GM23248 (cell line): Measurements from ENCODE around the gene ROPN1L. TPM values are rescaled to one million over a fixed set of nuclear protein-coding genes. Genes with fewer than 3 reads are reported as not detected.

Experiments
- DNase-seq: peaks from one replicate; pipeline ENCODE4 v3.0.0-alpha.2; 2015
- H2AFZ ChIP-seq: fragments of 200-600 bp; sonication (generic); 2 replicates; pipeline ENCODE4 v1.6.1; 2016; ENCODE audit warnings: antibody characterized with exemption
- H3F3A ChIP-seq: fragments of 200-600 bp; sonication (generic); 2 replicates; pipeline ENCODE4 v1.6.1; 2016; ENCODE audit warnings: mild to moderate bottlenecking, antibody characterized with exemption, mixed run types; ENCODE audit not compliant: insufficient read depth
- H3K27ac ChIP-seq: fragments of 200-600 bp; sonication (generic); 2 replicates; pipeline ENCODE4 v1.5.1; 2016; ENCODE audit warnings: mild to moderate bottlenecking
- H3K27me3 ChIP-seq: fragments of 200-600 bp; sonication (generic); replicated peaks from 2 replicates; pipeline ENCODE4 v1.6.1; 2016; ENCODE audit warnings: mild to moderate bottlenecking; ENCODE audit not compliant: insufficient read depth
- H3K36me3 ChIP-seq: fragments of 200-600 bp; sonication (generic); 2 replicates; pipeline ENCODE4 v1.6.1; 2016; ENCODE audit warnings: low read depth, mild to moderate bottlenecking
- H3K4me1 ChIP-seq: fragments of 200-600 bp; sonication (generic); 2 replicates; pipeline ENCODE4 v1.6.1; 2016; ENCODE audit warnings: mild to moderate bottlenecking; ENCODE audit not compliant: insufficient read depth
- H3K4me2 ChIP-seq: fragments of 200-600 bp; sonication (generic); one replicate; pipeline ENCODE4 v1.6.1; 2016; ENCODE audit warnings: mild to moderate bottlenecking; ENCODE audit not compliant: unreplicated experiment
- H3K4me3 ChIP-seq: fragments of 200-600 bp; sonication (generic); 2 replicates; pipeline ENCODE4 v1.5.1; 2016; ENCODE audit warnings: mild to moderate bottlenecking
- H3K79me2 ChIP-seq: fragments of 200-600 bp; sonication (generic); 2 replicates; pipeline ENCODE4 v1.6.1; 2016; ENCODE audit warnings: mild to moderate bottlenecking; ENCODE audit not compliant: insufficient read depth
- H3K9ac ChIP-seq: fragments of 200-600 bp; sonication (generic); 2 replicates; pipeline ENCODE4 v1.6.1; 2016; ENCODE audit warnings: mild to moderate bottlenecking
- H3K9me2 ChIP-seq: fragments of 200-600 bp; sonication (generic); 2 replicates; pipeline ENCODE4 v1.6.1; 2016; ENCODE audit warnings: mixed run types, mild to moderate bottlenecking, moderate library complexity; ENCODE audit not compliant: insufficient read depth
- H3K9me3 ChIP-seq: fragments of 200-600 bp; sonication (generic); one replicate; pipeline ENCODE4 v1.6.1; 2017; ENCODE audit warnings: low read depth
- H4K20me1 ChIP-seq: fragments of 200-600 bp; sonication (generic); 2 replicates; pipeline ENCODE4 v1.6.0; 2016; ENCODE audit not compliant: insufficient read depth
- EZH2 ChIP-seq: fragments of 200-600 bp; sonication (generic); IDR thresholded peaks from 2 replicates; pipeline ENCODE4 v1.6.1; 2018; ENCODE audit warnings: antibody characterized with exemption, mild to moderate bottlenecking; ENCODE audit not compliant: insufficient read depth, poor library complexity, severe bottlenecking
- EZH2phosphoT487 ChIP-seq: fragments of 200-600 bp; sonication (generic); IDR thresholded peaks from 2 replicates; pipeline ENCODE4 v1.6.1; 2018; ENCODE audit warnings: antibody characterized with exemption, moderate library complexity, mild to moderate bottlenecking, low read depth; ENCODE audit not compliant: insufficient read depth
- WGBS, 2 experiments: methylation state at CpG; one replicate each; pipeline ENCODE4 v1.1.6; 2015 to 2017; ENCODE audit warnings: low lambda C conversion rate in 2 of 2, low coverage in 1 of 2; ENCODE audit errors: missing lambda C conversion rate in 2 of 2; 5-methylcytosine and 5-hydroxymethylcytosine counted together
- in situ Hi-C: fragments of 300-500 bp; cut with MboI; formaldehyde crosslinking; loops from 2 replicates; pipeline ENCODE4 v1.15.0; 2020
- polyA plus RNA-seq: library from polyadenylated mRNA; unstranded; fragments of >200 nt; fragmentation: Nextera tagmentation; extraction: Ambion mirVana; gene quantifications from 2 replicates; pipeline ENCODE4 v1.2.1, GENCODE V29; 2016
- total RNA-seq: library from RNA; depleted of rRNA; stranded (reverse); fragments of >200 nt; shearing (Covaris generic); gene quantifications from 2 replicates; pipeline ENCODE4 v1.2.3, GENCODE V29; 2014

Gene ROPN1L
- total and polyA plus RNA-seq, 2 experiments from 2014 or later: 0.69 to 0.86 TPM

GRCh38 chr5:10461904-10462555, 20.4 kb downstream of the ROPN1L start:
- 82 to 84% methylated on average over 10 of the region's 10 CpGs for WGBS, 2 experiments
- no peaks in the 10 kb centered on the region for H3K9me3 ChIP-seq
- in situ Hi-C loops: no loop called here
- TF ChIP-seq EZH2 (no peak), EZH2phosphoT487 (no peak)
- H3K79me2 ChIP-seq: no peaks in the 10 kb centered on the region
- H3K4me3 ChIP-seq: no peak overlapping the region
- H3K9me2 ChIP-seq: no peaks in the 10 kb centered on the region
- H3K4me2 ChIP-seq: no peak overlapping the region
- H3K27ac ChIP-seq: no peak overlapping the region
- no peaks in the 10 kb centered on the region for H3K27me3 ChIP-seq
- no peaks in the 10 kb centered on the region for H3K36me3 ChIP-seq
- no peak overlapping the region for H3K9ac ChIP-seq
- DNase-seq: no peak
- no peak overlapping the region for H2AFZ ChIP-seq
- no peaks in the 10 kb centered on the region for H4K20me1 ChIP-seq
- 0 out of 2 replicates have a peak, but pooled peaks cover 5% of the 10 kb centered on the region for H3F3A ChIP-seq
- peaks cover 17% of the 10 kb centered on the region for H3K4me1 ChIP-seq

DNA sequence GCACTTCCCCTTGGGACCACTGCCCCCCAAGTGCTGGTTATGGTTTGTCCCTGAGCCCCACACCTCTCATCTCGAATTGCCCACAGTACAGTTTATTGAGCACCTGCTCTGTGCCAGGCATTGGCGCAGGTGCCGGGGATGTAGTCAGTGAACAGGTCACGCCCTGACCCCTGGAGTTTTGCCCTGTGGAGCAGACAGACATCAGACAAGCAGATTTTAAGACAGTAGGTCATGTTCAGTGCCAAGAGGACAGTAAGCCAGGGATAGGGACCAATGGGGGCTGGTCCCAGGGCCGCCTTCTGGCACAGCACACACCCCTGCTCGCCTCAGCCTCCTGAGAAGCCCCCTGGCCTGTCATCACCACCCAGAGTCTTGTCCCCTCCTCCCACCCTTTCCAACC, 21.9 kb downstream of the ROPN1L start:
- TF ChIP-seq EZH2phosphoT487 (no peak), EZH2 (no peak)
- H2AFZ ChIP-seq: no peak overlapping the region
- no peaks in the 10 kb centered on the region for H4K20me1 ChIP-seq

DNA sequence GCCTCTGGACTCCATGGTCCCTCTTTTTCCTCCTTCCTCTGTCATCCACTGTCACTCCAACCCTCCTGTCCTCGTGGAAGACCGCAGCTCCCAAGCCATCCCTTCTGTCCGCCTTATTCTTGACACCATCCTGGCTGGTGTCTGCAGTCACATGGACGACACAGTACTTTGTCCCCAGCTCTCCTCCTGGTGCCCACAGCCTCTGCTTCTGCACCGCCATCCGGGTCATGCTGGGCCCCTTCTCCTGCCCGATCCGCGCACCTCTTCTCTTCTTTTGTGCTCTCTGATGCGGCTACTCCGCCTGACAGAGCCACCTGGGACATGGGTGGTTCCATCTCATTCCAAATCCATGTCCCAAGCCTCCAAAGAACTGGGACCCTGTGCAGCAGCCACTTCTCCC, 22.5 kb downstream of the ROPN1L start:
- Histone ChIP-seq H3K4me1 (peaks cover 13% of the 10 kb centered on the region), H3K36me3 (no peaks in the 10 kb centered on the region), H3K27me3 (no peaks in the 10 kb centered on the region), H3K4me3 (no peak overlapping the region), H3K79me2 (no peaks in the 10 kb centered on the region), H2AFZ (no peak overlapping the region), H3K9me3 (no peaks in the 10 kb centered on the region), H3K9ac (no peak overlapping the region), H3K4me2 (no peak overlapping the region), H3F3A (peaks cover 8% of the 10 kb centered on the region; the same call in 1 of the 2 replicates), H3K9me2 (no peaks in the 10 kb centered on the region), H3K27ac (no peak overlapping the region), H4K20me1 (no peaks in the 10 kb centered on the region)
- 88 to 89% methylated on average over 11 of the region's 11 CpGs for WGBS, 2 experiments
- in situ Hi-C loops: no loop called here
- DNase-seq: no peak
- no peak for TF ChIP-seq EZH2
- no peak for TF ChIP-seq EZH2phosphoT487

More for the DNA sequence above, 21.9 kb downstream of the ROPN1L start:
- no peak for DNase-seq
- 85 to 87% methylated on average over 6 of the region's 6 CpGs for WGBS, 2 experiments
- Histone ChIP-seq H3K9ac (no peak overlapping the region), H3K4me2 (no peak overlapping the region), H3K27me3 (no peaks in the 10 kb centered on the region), H3K9me2 (no peaks in the 10 kb centered on the region), H3K4me3 (no peak overlapping the region), H3K27ac (no peak overlapping the region), H3K9me3 (no peaks in the 10 kb centered on the region), H3K36me3 (no peaks in the 10 kb centered on the region), H3K4me1 (peaks cover 13% of the 10 kb centered on the region), H3F3A (0 out of 2 replicates have a peak, but pooled peaks cover 4% of the 10 kb centered on the region), H3K79me2 (no peaks in the 10 kb centered on the region)
- in situ Hi-C loops: no loop called here

GRCh38 chr5:10465726-10466125, 24.0 kb downstream of the ROPN1L start:
- Histone ChIP-seq H3K27ac (no peak overlapping the region), H3K4me2 (no peak overlapping the region), H3K36me3 (no peaks in the 10 kb centered on the region), H3K27me3 (no peaks in the 10 kb centered on the region), H3K4me1 (peaks cover 20% of the 10 kb centered on the region), H2AFZ (no peak overlapping the region), H3K9ac (no peak overlapping the region), H3K4me3 (no peak overlapping the region), H3F3A (peaks cover 16% of the 10 kb centered on the region), H3K9me3 (no peaks in the 10 kb centered on the region), H4K20me1 (no peaks in the 10 kb centered on the region), H3K79me2 (no peaks in the 10 kb centered on the region), H3K9me2 (no peaks in the 10 kb centered on the region)
- in situ Hi-C loops: no loop called here
- DNase-seq: no peak
- TF ChIP-seq EZH2 (no peak), EZH2phosphoT487 (no peak)
- 93 to 95% methylated on average over 10 of the region's 10 CpGs for WGBS, 2 experiments
